Myometrial cell (primary cell): Measurements from ENCODE around the gene NAA35. TPM values are rescaled to one million over a fixed set of nuclear protein-coding genes. Genes with fewer than 3 reads are reported as not detected.

Experiments
- total RNA-seq: library from RNA; depleted of rRNA; stranded (reverse); fragments of >200 nt; gene quantifications from 2 replicates; pipeline ENCODE4 v1.2.3, GENCODE V29; 2015

The NAA35 gene
- 12.7 and 19.0 TPM in 2 replicates for total RNA-seq

DNA sequence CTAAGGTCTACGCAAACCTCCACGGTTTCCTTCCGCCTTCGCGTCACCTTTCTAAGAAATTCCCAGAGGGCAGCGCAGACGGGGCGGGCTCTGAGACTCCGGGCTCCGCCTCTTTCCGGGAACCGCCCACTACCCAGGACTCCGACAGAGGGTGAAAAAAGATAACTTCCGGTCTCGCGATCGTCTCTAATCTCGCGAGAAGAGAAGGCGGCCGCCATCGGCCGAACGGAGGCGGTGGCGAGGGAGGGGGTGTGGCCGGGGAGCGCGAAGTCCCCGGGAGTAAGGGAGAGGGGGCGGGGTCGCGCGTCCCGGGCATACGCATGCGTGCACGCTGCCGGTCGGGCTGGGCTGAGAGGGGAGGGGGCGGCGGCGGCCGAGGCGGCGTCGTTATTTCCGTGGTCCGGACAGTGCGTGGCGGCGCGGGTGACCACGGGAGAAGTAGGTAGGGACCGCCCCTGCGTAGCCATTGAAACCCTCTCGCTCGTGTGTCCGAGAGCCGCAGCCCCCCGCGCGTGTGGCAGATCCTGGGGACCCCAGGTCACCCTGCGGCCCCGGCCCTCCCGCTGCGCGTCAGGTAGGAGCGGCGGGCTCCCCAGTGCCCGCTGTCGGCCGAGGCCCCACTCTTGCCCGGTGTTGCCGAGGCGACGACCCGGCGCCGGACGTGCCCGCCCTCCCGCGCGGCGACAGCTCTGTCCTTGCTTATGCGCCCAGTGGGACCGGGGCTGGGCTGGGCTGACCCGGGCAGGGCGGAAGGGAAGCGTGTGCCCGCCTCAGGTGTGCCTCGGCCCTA is at the start of gene NAA35:
Gene NAA35, plus strand, starts transcription at position 315 of the 790 bp plus-strand sequence. CDS start 1,014 bp downstream, outside the sequence.

Other genes starting within 250 kb of the NAA35 start
- 2.6 and 4.3 TPM in 2 replicates for gene AGTPBP1, start 199.2 kb upstream of the NAA35 start, total RNA-seq
- 64.0 and 70.0 TPM in 2 replicates for gene GOLM1, start 158.4 kb downstream of the NAA35 start, total RNA-seq